HEK293 (cell line): ENCODE measurements around the gene PTRH2.

ENCODE experiments used
- INSM2 ChIP-seq: fragments of 450-650 bp; formaldehyde crosslinking; IDR thresholded peaks from 2 replicates; pipeline ENCODE4 v1.5.1; 2016; ENCODE audit warnings: missing biosample characterization, missing genetic modification characterization
- KLF7 ChIP-seq: fragments of 450-650 bp; formaldehyde crosslinking; IDR thresholded peaks from 2 replicates; pipeline ENCODE4 v1.5.1; 2016; ENCODE audit warnings: missing biosample characterization, missing genetic modification characterization, borderline replicate concordance
- KLF9 ChIP-seq: fragments of 450-650 bp; formaldehyde crosslinking; IDR thresholded peaks from 2 replicates; pipeline ENCODE4 v1.5.1; 2016; ENCODE audit warnings: missing biosample characterization, missing genetic modification characterization, low read depth
- PRDM10 ChIP-seq: fragments of 450-650 bp; formaldehyde crosslinking; IDR thresholded peaks from 2 replicates; pipeline ENCODE4 v1.5.1; 2016; ENCODE audit warnings: missing biosample characterization, missing genetic modification characterization
- YY1 ChIP-seq: fragments of 450-650 bp; formaldehyde crosslinking; IDR thresholded peaks from 2 replicates; pipeline ENCODE4 v1.5.1; 2018; ENCODE audit warnings: missing biosample characterization, missing genetic modification characterization
- YY2 ChIP-seq: fragments of 450-650 bp; formaldehyde crosslinking; IDR thresholded peaks from 2 replicates; pipeline ENCODE4 v1.5.1; 2016; ENCODE audit warnings: missing biosample characterization, missing genetic modification characterization
- ZBTB7A ChIP-seq: fragments of 450-650 bp; formaldehyde crosslinking; IDR thresholded peaks from 2 replicates; pipeline ENCODE4 v1.5.1; 2016; ENCODE audit warnings: low read depth, missing biosample characterization, missing genetic modification characterization
- ZFHX2 ChIP-seq: fragments of 450-650 bp; formaldehyde crosslinking; conservative IDR thresholded peaks from 2 replicates; pipeline ENCODE4 v1.5.1; 2016; ENCODE audit warnings: missing biosample characterization, missing genetic modification characterization
- ZNF138 ChIP-seq: fragments of 450-650 bp; formaldehyde crosslinking; IDR thresholded peaks from 2 replicates; pipeline ENCODE4 v1.5.1; 2016; ENCODE audit warnings: missing biosample characterization, missing genetic modification characterization, borderline replicate concordance
- ZNF184 ChIP-seq: fragments of 450-650 bp; IDR thresholded peaks from 2 replicates; pipeline ENCODE4 v1.5.1; 2018; ENCODE audit warnings: missing biosample characterization, mild to moderate bottlenecking, missing genetic modification characterization
- ZNF23 ChIP-seq: fragments of 450-650 bp; formaldehyde crosslinking; IDR thresholded peaks from 2 replicates; pipeline ENCODE4 v1.5.1; 2016; ENCODE audit warnings: missing biosample characterization, missing genetic modification characterization, borderline replicate concordance
- ZNF280D ChIP-seq: fragments of 450-650 bp; formaldehyde crosslinking; IDR thresholded peaks from 2 replicates; pipeline ENCODE4 v1.5.1; 2016; ENCODE audit warnings: missing biosample characterization, missing genetic modification characterization
- ZNF350 ChIP-seq: fragments of 450-650 bp; formaldehyde crosslinking; IDR thresholded peaks from 2 replicates; pipeline ENCODE4 v1.5.0; 2017; ENCODE audit warnings: missing biosample characterization, mild to moderate bottlenecking, missing genetic modification characterization
- ZNF394 ChIP-seq: fragments of 450-650 bp; formaldehyde crosslinking; IDR thresholded peaks from 2 replicates; pipeline ENCODE4 v1.5.1; 2016; ENCODE audit warnings: missing biosample characterization, missing genetic modification characterization, mild to moderate bottlenecking, moderate library complexity, borderline replicate concordance
- ZNF398 ChIP-seq: fragments of 450-650 bp; formaldehyde crosslinking; IDR thresholded peaks from 2 replicates; pipeline ENCODE4 v1.5.1; 2017; ENCODE audit warnings: missing biosample characterization, missing genetic modification characterization
- ZNF433 ChIP-seq: fragments of 450-650 bp; formaldehyde crosslinking; IDR thresholded peaks from 2 replicates; pipeline ENCODE4 v1.5.1; 2016; ENCODE audit warnings: missing biosample characterization, missing genetic modification characterization, low read depth
- ZNF488 ChIP-seq: fragments of 450-650 bp; formaldehyde crosslinking; IDR thresholded peaks from 2 replicates; pipeline ENCODE4 v1.5.1; 2016; ENCODE audit warnings: missing biosample characterization, missing genetic modification characterization
- ZNF501 ChIP-seq: fragments of 450-650 bp; formaldehyde crosslinking; IDR thresholded peaks from 2 replicates; pipeline ENCODE4 v1.5.1; 2016; ENCODE audit warnings: missing biosample characterization, missing genetic modification characterization
- ZNF561 ChIP-seq: fragments of 450-650 bp; IDR thresholded peaks from 2 replicates; pipeline ENCODE4 v1.5.1; 2018; ENCODE audit warnings: missing biosample characterization, missing genetic modification characterization, borderline replicate concordance
- ZNF629 ChIP-seq: fragments of 450-650 bp; formaldehyde crosslinking; IDR thresholded peaks from 2 replicates; pipeline ENCODE4 v1.5.1; 2017; ENCODE audit warnings: missing biosample characterization, missing genetic modification characterization
- ZNF658 ChIP-seq: fragments of 450-650 bp; formaldehyde crosslinking; IDR thresholded peaks from 2 replicates; pipeline ENCODE4; 2016; ENCODE audit warnings: missing biosample characterization, missing genetic modification characterization
- ZNF792 ChIP-seq: fragments of 450-650 bp; formaldehyde crosslinking; IDR thresholded peaks from 2 replicates; pipeline ENCODE4 v1.5.1; 2016; ENCODE audit warnings: missing biosample characterization, missing genetic modification characterization
- ZSCAN18 ChIP-seq: fragments of 450-650 bp; formaldehyde crosslinking; IDR thresholded peaks from 2 replicates; pipeline ENCODE4 v1.5.1; 2016; ENCODE audit warnings: missing biosample characterization, missing genetic modification characterization
- ZSCAN23 ChIP-seq: fragments of 450-650 bp; formaldehyde crosslinking; IDR thresholded peaks from 2 replicates; pipeline ENCODE4 v1.5.1; 2016; ENCODE audit warnings: missing biosample characterization, missing genetic modification characterization

The PTRH2 gene

GRCh38 chr17:59707149-59707970 is at the start of gene PTRH2, which contains the start of gene VMP1 (continued):
- peak; percentile 54 for TF ChIP-seq PRDM10 (tag by site-specific recombination)
- no peak for TF ChIP-seq ZNF280D
- no peak for TF ChIP-seq YY1 (tag by site-specific recombination)
- TF ChIP-seq ZSCAN18 (tag by site-specific recombination) = no peak
- TF ChIP-seq INSM2 (tag by site-specific recombination) = no peak
- no peak for TF ChIP-seq YY2
- TF ChIP-seq ZNF23 (tag by site-specific recombination) = no peak
- no peak for TF ChIP-seq ZNF138 (tag by site-specific recombination)
- no peak for TF ChIP-seq ZSCAN23 (tag by site-specific recombination)
- peak; percentile 97 for TF ChIP-seq KLF9 (tag by site-specific recombination)
- no peak for TF ChIP-seq ZNF184 (tag by site-specific recombination)
- TF ChIP-seq ZNF629 = peak; percentile 93
- TF ChIP-seq ZNF398 (tag by site-specific recombination) = no peak
- no peak for TF ChIP-seq ZNF488 (tag by site-specific recombination)
- no peak for TF ChIP-seq ZFHX2 (tag by site-specific recombination)
- TF ChIP-seq ZNF433 (tag by site-specific recombination) = no peak
- peak; percentile 57; the same call in 1 of the 2 replicates for TF ChIP-seq ZNF501
- TF ChIP-seq ZNF350 (tag by site-specific recombination) = no peak
- TF ChIP-seq ZNF792 = no peak
- no peak; the same call in 1 of the 2 replicates for TF ChIP-seq ZNF561 (tag by site-specific recombination)
- TF ChIP-seq ZNF394 (tag by site-specific recombination) = peak; percentile 91
- TF ChIP-seq ZNF658 = no peak
- no peak for TF ChIP-seq ZBTB7A (tag by site-specific recombination)
- peak; percentile 40; the same call in 1 of the 2 replicates for TF ChIP-seq KLF7 (tag by site-specific recombination)
